NCI-H2107 (cell line): ENCODE data around the gene SLC30A7.

Experiments
- DNase-seq: peaks from one replicate; lab custom pipeline; 2025; lab: John Stamatoyannopoulos, UW

Gene SLC30A7

DNA sequence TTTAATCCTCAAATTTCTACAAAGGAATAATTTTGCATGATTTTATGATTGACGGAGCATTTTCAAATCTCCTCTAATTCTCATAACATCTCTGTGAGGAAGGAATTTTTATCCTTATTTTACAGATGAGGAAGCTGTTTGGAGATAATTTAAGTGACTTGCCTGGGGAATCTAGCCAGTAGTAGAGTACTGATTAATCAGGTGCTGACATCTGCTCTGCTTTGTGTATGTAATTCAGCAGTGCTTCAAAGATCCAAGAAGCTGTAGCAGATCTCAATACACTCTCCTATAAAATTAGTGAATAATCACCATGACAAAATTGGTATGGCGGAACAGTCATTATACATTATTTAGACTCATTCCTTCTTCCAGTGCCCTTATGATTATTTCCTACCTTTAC is 83.7 kb downstream of the SLC30A7 start:
- no peak for DNase-seq

DNA sequence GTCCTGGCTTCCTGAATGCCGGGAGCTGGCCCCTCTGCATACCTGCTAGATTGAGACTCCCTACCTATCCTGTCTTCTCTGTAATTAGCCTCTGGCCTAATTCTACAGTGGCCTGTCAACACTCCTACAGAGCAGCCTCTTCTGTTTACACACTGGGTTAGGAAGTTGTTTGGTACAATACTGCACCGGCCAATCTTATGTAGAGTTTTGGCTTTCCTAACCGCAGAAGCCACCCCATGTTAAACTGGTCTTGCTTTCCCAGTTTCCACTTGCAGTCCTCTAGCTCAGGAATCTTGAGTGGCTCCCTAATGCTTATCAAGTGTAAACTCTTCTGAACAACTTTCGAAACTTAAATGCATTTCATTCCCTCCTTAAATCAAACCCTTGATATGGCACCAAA is 86.9 kb downstream of the SLC30A7 start:
- no peak for DNase-seq

GRCh38 chr1:100988121-100988520 is 92.2 kb downstream of the SLC30A7 start:
- DNase-seq, result no peak

GRCh38 chr1:100989306-100990077 is 93.6 kb downstream of the SLC30A7 start:
- no peak for DNase-seq

DNA sequence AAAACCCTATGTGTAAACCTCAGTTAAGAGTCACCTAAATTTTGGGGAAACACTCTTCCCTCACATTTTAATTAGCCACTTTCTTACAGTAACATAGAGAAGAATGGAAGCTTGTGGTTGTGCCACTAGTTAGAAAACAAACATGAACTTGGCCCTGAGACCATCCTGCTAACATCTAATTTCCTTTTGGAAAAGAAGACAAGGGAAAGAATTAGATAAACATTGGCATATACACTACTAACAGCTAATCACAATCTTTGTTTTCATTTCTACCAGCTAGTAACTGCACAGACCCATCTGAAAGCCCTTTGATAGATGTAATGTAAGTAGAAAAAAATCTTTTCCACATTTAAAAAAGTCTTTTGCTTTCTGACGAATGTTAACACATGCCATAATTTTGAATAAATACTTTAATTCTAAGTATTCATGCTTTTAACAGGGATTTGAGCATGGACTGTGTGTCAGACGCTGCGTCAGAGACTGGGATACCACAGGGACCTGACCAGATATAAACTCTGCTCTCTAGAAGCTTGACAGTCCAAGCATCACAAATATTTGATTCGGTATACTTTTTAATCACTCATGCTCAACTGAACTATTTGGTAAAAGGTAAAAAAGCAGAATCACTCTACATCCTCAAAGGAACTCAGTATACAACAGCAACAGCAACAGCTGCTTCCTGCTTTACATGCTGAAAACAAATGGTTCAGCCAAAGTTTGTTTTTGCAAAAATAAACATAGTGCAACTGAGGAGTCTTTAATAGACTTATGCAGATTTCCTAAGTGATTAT is 99.5 kb downstream of the SLC30A7 start:
- DNase-seq, result no peak

GRCh38 chr1:100998426-100998825 is 102.5 kb downstream of the SLC30A7 start:
- DNase-seq, result no peak

DNA sequence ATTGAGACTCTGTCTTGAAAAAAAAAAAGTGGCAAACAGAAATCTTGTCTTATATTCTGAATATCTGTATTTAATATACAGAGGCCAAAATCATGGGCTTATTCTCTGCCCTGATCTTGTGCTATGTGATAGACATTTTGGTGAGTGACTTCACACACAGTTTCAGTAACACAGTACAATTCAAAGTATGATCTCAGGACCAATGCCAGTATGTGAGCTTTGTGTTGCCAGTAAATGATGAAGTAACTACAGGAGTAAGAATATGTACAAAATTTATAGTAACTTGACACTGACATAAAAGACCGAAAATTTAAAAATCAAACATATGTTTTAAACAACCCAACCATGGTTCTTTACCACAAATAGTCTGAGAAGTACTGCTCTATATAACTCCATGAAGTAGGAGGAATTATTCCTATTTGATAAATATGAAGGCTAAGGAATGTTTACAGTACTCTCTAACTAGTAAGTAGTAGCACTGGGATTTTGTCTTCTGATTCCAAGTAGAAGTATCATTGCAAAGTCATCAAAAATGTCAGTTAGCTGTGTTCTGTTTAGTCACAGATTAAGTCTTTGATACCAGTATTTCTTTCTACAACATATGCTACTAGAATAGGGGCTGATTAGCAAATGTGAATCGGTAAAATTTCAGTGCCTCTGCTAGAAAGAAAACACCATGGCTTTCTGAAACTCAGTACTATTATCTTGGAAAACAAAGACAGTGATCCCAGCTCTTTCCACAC is 104.4 kb downstream of the SLC30A7 start:
- no peak for DNase-seq

DNA sequence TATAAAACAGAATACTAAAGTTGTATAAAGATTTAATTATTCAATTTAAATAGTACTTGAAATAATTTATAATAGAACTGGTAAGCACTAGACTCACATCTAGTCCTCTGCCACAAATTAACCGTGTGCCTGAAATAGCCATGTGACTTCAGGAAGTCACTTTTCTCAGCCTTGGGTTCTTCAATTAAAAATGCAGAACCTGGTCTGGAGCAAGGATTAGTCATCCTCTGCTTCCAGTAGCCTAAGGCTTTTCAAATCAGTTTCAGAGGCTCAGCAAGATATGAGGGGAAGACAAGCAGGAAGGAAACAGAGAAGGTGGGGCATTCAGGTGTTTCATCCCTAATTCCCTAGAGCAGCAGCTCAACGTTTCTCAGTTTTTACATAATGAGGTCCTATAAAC is 106.7 kb downstream of the SLC30A7 start:
- DNase-seq, result no peak

- DNase-seq, result no peak
Observed at GRCh38 chr1:101003012-101003650, 107.2 kb downstream of the SLC30A7 start.

GRCh38 chr1:101004061-101004460 is 108.2 kb downstream of the SLC30A7 start:
- no peak for DNase-seq

DNA sequence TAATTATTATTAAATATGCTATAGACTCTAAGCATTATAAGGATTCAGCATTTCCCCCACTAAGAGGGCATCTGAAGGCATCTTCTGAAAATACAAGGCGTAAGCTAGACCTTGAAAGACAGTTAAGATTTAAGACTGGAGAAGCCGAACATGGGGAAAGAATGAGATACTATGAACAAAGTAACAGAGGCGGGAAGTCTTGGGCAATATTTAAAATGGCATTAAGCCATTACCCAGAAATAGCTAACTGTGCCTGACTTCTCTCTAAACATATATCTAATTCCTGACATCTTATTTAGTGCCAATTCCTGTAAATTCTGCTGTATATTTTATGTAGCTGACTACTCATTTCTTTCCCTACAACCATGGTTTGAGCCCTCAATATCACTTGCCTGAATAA is 108.8 kb downstream of the SLC30A7 start:
- no peak for DNase-seq

GRCh38 chr1:101005183-101005582 is 109.3 kb downstream of the SLC30A7 start:
- DNase-seq, result no peak

GRCh38 chr1:101005871-101006270 is 110.0 kb downstream of the SLC30A7 start:
- no peak for DNase-seq

GRCh38 chr1:101006553-101006952 is 110.7 kb downstream of the SLC30A7 start:
- no peak for DNase-seq

- DNase-seq, result no peak
Observed at GRCh38 chr1:101008229-101008834, 112.4 kb downstream of the SLC30A7 start.

DNA sequence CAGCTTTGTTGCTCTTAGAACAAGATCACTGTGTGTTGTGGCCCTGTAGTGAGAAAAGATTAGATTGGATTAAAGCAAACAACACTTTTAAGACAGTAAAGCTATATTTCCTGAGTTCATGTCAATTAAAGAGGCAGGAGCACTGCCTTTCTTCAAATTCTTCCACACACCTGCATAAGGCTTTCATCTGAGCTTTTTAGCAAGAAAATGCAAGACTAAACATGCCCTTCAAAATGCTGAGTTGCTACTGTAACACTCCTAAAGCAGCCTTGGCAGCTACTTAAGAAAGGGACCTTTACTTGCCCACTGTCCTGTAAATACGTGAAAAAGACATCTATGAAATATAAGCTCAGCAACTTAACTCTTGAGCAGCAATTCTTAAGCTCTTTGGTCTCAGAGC is 117.9 kb downstream of the SLC30A7 start:
- no peak for DNase-seq

DNA sequence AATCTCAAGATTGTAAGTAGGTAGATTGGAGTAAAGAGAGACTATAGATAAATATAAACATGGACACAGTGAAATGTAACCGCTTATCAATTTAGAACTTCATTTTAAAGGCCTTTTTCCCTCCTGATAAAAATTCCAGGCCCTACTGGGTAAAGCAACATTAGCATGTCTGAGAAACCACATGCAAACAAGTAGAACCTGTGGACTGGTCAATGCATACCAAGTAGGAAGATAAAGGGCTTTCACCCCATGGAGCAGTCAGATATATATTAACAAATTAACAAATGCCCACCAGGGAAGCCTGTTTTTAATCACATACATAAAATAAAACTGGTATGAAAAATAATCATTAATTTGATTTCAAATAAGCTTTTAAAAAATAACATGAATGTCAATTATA is 121.6 kb downstream of the SLC30A7 start:
- no peak for DNase-seq

DNA sequence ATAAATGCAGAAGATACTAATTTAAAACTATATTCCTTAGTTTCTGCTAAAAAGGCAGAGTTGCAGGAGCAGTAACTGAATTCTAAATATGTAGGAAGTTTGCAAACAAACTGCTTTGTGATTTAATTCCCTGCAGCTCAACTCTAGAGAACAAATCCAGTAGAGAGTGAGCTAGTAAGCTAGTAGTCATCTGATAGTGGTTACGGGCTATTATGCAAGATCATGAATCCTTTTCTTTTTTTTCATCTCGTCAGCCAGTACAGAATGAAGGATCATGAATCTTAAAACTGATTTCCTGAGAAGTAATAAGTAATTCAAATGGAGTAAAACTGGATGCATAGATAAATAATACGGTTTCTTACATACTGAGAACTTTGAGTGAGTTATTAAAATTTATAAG is 126.4 kb downstream of the SLC30A7 start:
- DNase-seq, result no peak

DNA sequence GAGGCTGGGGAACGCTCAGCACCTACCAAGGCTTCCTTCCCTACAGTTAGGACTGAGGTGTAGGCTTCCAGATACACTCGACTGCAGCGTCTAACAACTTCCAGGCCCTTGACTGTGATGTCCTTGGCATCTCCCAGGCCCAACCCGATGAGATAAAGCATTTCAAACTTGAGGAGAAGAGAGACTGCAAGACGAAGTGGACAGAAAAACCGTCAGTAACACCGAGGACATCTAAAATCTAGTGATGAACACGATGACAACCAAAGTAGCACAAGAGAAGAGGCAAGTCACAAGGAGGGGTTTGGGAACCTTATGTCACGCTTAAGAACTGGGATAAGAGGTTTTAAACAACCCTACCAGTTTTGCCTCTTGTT is 129.4 kb downstream of the SLC30A7 start:
- no peak for DNase-seq

- peak; percentile 91 for DNase-seq
Observed at GRCh38 chr1:101025657-101026429, 130.0 kb downstream of the SLC30A7 start, which contains the start of gene DPH5. Gene DPH5 (minus strand): TSS chr1:101025784. CDS start chr1:101025443, 341 bp downstream.

GRCh38 chr1:101026430-101026788 is 130.5 kb downstream of the SLC30A7 start:
- DNase-seq, result no peak
